SK-N-SH (cell line): ENCODE measurements around the gene ETFDH. TPM values are rescaled to one million over a fixed set of nuclear protein-coding genes. Genes with fewer than 3 reads are reported as not detected.

Source experiments
- CTCF ChIA-PET: fragments of 300-600, 350-600 bp; formaldehyde crosslinking; extraction: SDS; loops from one replicate; lab custom pipeline; 2021; lab: Yijun Ruan, JAX
- POLR2A ChIA-PET: fragments of 350-600 bp; sonication (Branson Sonifier 250); formaldehyde crosslinking; extraction: SDS; loops from one replicate; lab custom pipeline; 2020; ENCODE audit warnings: antibody characterized with exemption, inconsistent platforms; lab: Yijun Ruan, JAX
- DNase-seq: peaks from one replicate; pipeline ENCODE4 v3.0.0; 2012
- H2AFZ ChIP-seq: fragments of 200-600 bp; sonication (generic); 2 replicates; pipeline ENCODE4 v1.8.1; 2016; ENCODE audit warnings: antibody characterized with exemption, mild to moderate bottlenecking, low read depth
- H3F3A ChIP-seq: fragments of 200-600 bp; sonication (generic); replicated peaks from 2 replicates; pipeline ENCODE3; 2016; ENCODE audit warnings: antibody characterized with exemption, mild to moderate bottlenecking; ENCODE audit not compliant: insufficient read depth
- H3K27ac ChIP-seq, 2 experiments: fragments of 200-500 bp in 1 of 2; fragments of 200-600 bp in 1 of 2; sonication (Bioruptor generic) in 1 of 2; sonication (generic), shearing (Covaris generic) in 1 of 2; 2 replicates each; pipeline versions ENCODE4 v1.5.1 to v1.6.1; 2014 to 2016; ENCODE audit warnings: low read depth in 2 of 2, inconsistent platforms in 1 of 2, low read length in 1 of 2, mild to moderate bottlenecking in 1 of 2, mixed read lengths in 1 of 2
- H3K27me3 ChIP-seq: fragments of 200-600 bp; sonication (generic), shearing (Covaris generic); 2 replicates; pipeline ENCODE4 v1.6.1; 2016; ENCODE audit warnings: mixed run types; ENCODE audit not compliant: insufficient read depth
- H3K36me3 ChIP-seq, 2 experiments: fragments of 200-500 bp in 1 of 2; fragments of 200-600 bp in 1 of 2; sonication (Bioruptor generic) in 1 of 2; sonication (generic) in 1 of 2; replicated peaks in 1 of 2; 2 replicates each; pipeline versions ENCODE3 to v1.5.1; 2014 to 2016; ENCODE audit warnings: low read length in 1 of 2, mild to moderate bottlenecking in 1 of 2; ENCODE audit not compliant: insufficient read depth in 2 of 2, control insufficient read depth in 1 of 2
- H3K4me1 ChIP-seq, 2 experiments: fragments of 200-500 bp in 1 of 2; fragments of 200-600 bp in 1 of 2; sonication (Bioruptor generic) in 1 of 2; sonication (generic), shearing (Covaris generic) in 1 of 2; 2 replicates each; pipeline versions ENCODE4 v1.5.1 to v1.6.1; 2014 to 2016; ENCODE audit warnings: low read depth in 1 of 2, low read length in 1 of 2, mixed run types in 1 of 2; ENCODE audit not compliant: insufficient read depth in 2 of 2, control insufficient read depth in 1 of 2
- H3K4me2 ChIP-seq: fragments of 200-600 bp; sonication (generic), shearing (Covaris generic); 2 replicates; pipeline ENCODE4 v1.6.1; 2017; ENCODE audit warnings: mixed run types
- H3K4me3 ChIP-seq, 2 experiments: fragments of 200-500 bp in 1 of 2; fragments of 200-600 bp in 1 of 2; sonication (Bioruptor generic) in 1 of 2; sonication (generic), shearing (Covaris generic) in 1 of 2; 2 replicates each; pipeline versions ENCODE4 v1.5.1 to v1.8.1; 2014 to 2016; ENCODE audit warnings: low read depth in 2 of 2, inconsistent platforms in 1 of 2, low read length in 1 of 2, mild to moderate bottlenecking in 1 of 2, mixed read lengths in 1 of 2, moderate library complexity in 1 of 2
- H3K79me2 ChIP-seq: fragments of 200-600 bp; sonication (generic); 2 replicates; pipeline ENCODE4 v1.8.1; 2017; ENCODE audit warnings: mild to moderate bottlenecking; ENCODE audit not compliant: insufficient read depth
- H3K9ac ChIP-seq: fragments of 200-600 bp; sonication (generic); 2 replicates; pipeline ENCODE4 v1.6.1; 2017; ENCODE audit warnings: mixed run types
- H3K9me2 ChIP-seq: fragments of 200-600 bp; sonication (generic); 2 replicates; pipeline ENCODE4 v1.6.1; 2017; ENCODE audit warnings: mixed run types
- H3K9me3 ChIP-seq: fragments of 200-600 bp; sonication (generic); 2 replicates; pipeline ENCODE4 v1.6.1; 2017; ENCODE audit warnings: mixed run types, mild to moderate bottlenecking, moderate library complexity
- H4K20me1 ChIP-seq: fragments of 200-600 bp; sonication (generic); 2 replicates; pipeline ENCODE4 v1.6.1; 2017; ENCODE audit warnings: mild to moderate bottlenecking, mixed run types; ENCODE audit not compliant: insufficient read depth
- CHD2 ChIP-seq: fragments of 150-350 bp; IDR thresholded peaks from 2 replicates; pipeline ENCODE4 v1.6.1; 2018; ENCODE audit warnings: low read length; ENCODE audit not compliant: partially characterized antibody
- ELF1 ChIP-seq: IDR thresholded peaks from 2 replicates; pipeline ENCODE4 v1.4.0; 2012
- EP300 ChIP-seq, 2 experiments: IDR thresholded peaks; 2 replicates each; pipeline versions ENCODE4 v1.4.0 to v1.6.1; 2012; ENCODE audit warnings: borderline replicate concordance in 1 of 2, low read depth in 1 of 2, low read length in 1 of 2
- FOSL2 ChIP-seq: IDR thresholded peaks from 2 replicates; pipeline ENCODE4 v1.4.0; 2012; ENCODE audit warnings: low read depth, mild to moderate bottlenecking, moderate library complexity, borderline replicate concordance
- FOXJ3 ChIP-seq: sonication (generic); formaldehyde crosslinking; IDR thresholded peaks from 2 replicates; pipeline ENCODE4 v1.5.1; 2020; ENCODE audit warnings: mild to moderate bottlenecking, missing genetic modification reagents
- GABPA ChIP-seq: IDR thresholded peaks from 2 replicates; pipeline ENCODE4 v1.4.0; 2012; ENCODE audit warnings: low read depth, mild to moderate bottlenecking
- JUND ChIP-seq: IDR thresholded peaks from 2 replicates; pipeline ENCODE4 v1.4.0; 2012
- MAX ChIP-seq: IDR thresholded peaks from 2 replicates; pipeline ENCODE4 v1.4.0; 2012; ENCODE audit warnings: low read depth
- NFIC ChIP-seq: IDR thresholded peaks from 2 replicates; pipeline ENCODE4 v1.4.0; 2012; ENCODE audit warnings: borderline replicate concordance
- RFX5 ChIP-seq: IDR thresholded peaks from 2 replicates; pipeline ENCODE4 v1.6.1; 2012; ENCODE audit warnings: mild to moderate bottlenecking, improper control_type of control experiment, low read length
- SIN3A ChIP-seq: IDR thresholded peaks from 2 replicates; pipeline ENCODE4 v1.6.1; 2012; ENCODE audit warnings: low read depth, mild to moderate bottlenecking, low read length, moderate library complexity, borderline replicate concordance
- USF2 ChIP-seq: fragments of 150-350 bp; IDR thresholded peaks from 2 replicates; pipeline ENCODE4 v1.6.1; 2017; ENCODE audit warnings: antibody characterized with exemption, low read length, low read depth, borderline replicate concordance
- YY1 ChIP-seq: IDR thresholded peaks from 2 replicates; pipeline ENCODE4 v1.4.0; 2012; ENCODE audit warnings: low read depth, mild to moderate bottlenecking
- ZBTB33 ChIP-seq: IDR thresholded peaks from 2 replicates; pipeline ENCODE4 v1.4.0; 2012; ENCODE audit warnings: low read depth, borderline replicate concordance
- WGBS: methylation state at CpG from one replicate; pipeline ENCODE4 v1.1.6; 2017; ENCODE audit warnings: low lambda C conversion rate; 5-methylcytosine and 5-hydroxymethylcytosine counted together
- polyA plus RNA-seq, 3 experiments: library from polyadenylated mRNA; depleted of rRNA; stranded (reverse); fragments of >200 nt; gene quantifications; 2 replicates each; pipeline ENCODE4 v1.2.3, GENCODE V29; 2012

Gene ETFDH
- polyA plus RNA-seq, 1 of the 3 experiments (the other 2 are of a cell fraction) = 12.1 TPM

- Histone ChIP-seq H3K4me3 (no peak overlapping the region), H3K9me3 (no peaks in the 10 kb centered on the region), H3K4me1 (no peaks in the 10 kb centered on the region), H2AFZ (no peak overlapping the region), H3K4me2 (no peak overlapping the region), H3K36me3 (no peaks in the 10 kb centered on the region), H3K9ac (no peak overlapping the region), H3F3A (peaks cover 3% of the 10 kb centered on the region), H3K27me3 (no peaks in the 10 kb centered on the region), H3K9me2 (no peaks in the 10 kb centered on the region), H3K27ac (no peak overlapping the region), H4K20me1 (no peaks in the 10 kb centered on the region), H3K79me2 (no peaks in the 10 kb centered on the region)
- no peak for DNase-seq
- WGBS = 57% methylated on average over 1 of the region's 1 CpG
- POLR2A ChIA-PET = no interaction called here
- CTCF ChIA-PET = interaction anchor here (0.7 kb wide), 1 partner anchor 168 kb away, joined by 4 read pairs; no protein-coding TSS in a partner anchor
- no peak for TF ChIP-seq USF2
- no peak for TF ChIP-seq YY1
- TF ChIP-seq ELF1 = no peak
- TF ChIP-seq ZBTB33 = no peak
- TF ChIP-seq SIN3A = no peak
- no peak for TF ChIP-seq RFX5
- no peak for TF ChIP-seq FOXJ3 (CRISPR knock-in tag)
These were observed 16.7 kb downstream of the ETFDH start for GRCh38 chr4:158688813-158689212.

- POLR2A ChIA-PET = no interaction called here
- CTCF ChIA-PET = interaction anchor here (1.1 kb wide), 1 partner anchor 30 kb away, joined by 3 read pairs; no protein-coding TSS in a partner anchor
These were observed 32.2 kb downstream of the ETFDH start for GRCh38 chr4:158704274-158704673.

More at GRCh38 chr4:158704274-158704673, 32.2 kb downstream of the ETFDH start:
- 95% methylated on average over 4 of the region's 4 CpGs for WGBS
- peaks cover 23 to 32% of the 10 kb centered on the region in 2 experiments for H3K36me3 ChIP-seq
- TF ChIP-seq EP300 (IDR thresholded peaks at IDR 0.05; ENCODE audit: borderline replicate concordance in 1 of 2, low read depth in 1 of 2, low read length in 1 of 2) (no peak), CHD2 (no peak), GABPA (no peak), MAX (no peak), NFIC (no peak), ELF1 (no peak), JUND (no peak), FOSL2 (no peak)
- H3K4me1 ChIP-seq = no peaks in the 10 kb centered on the region
- peaks cover 4% of the 10 kb centered on the region for H3F3A ChIP-seq
- no peaks in the 10 kb centered on the region for H3K9me2 ChIP-seq
- H3K27ac ChIP-seq = no peak overlapping the region
- no peak for DNase-seq
- H3K79me2 ChIP-seq = no peaks in the 10 kb centered on the region
- H3K4me2 ChIP-seq = no peak overlapping the region
- H2AFZ ChIP-seq = no peak overlapping the region
- no peaks in the 10 kb centered on the region for H3K9me3 ChIP-seq
- H3K27me3 ChIP-seq = no peaks in the 10 kb centered on the region
- no peak overlapping the region for H3K9ac ChIP-seq
- no peak overlapping the region for H3K4me3 ChIP-seq
- H4K20me1 ChIP-seq = no peaks in the 10 kb centered on the region
